ENCODE measurements around the gene AARS1. TPM values are rescaled to one million over a fixed set of nuclear protein-coding genes. Genes with fewer than 3 reads are reported as not detected.
"Not testable (repeated sequence)": the region's sequence is repeated elsewhere in the genome, so short reads cannot be mapped to it uniquely, and the experiment has no call there.

The AARS1 gene
- total RNA-seq, 4 donors from 2014 or later: 32.6 to 47.3 (median 40.6) TPM

DNA sequence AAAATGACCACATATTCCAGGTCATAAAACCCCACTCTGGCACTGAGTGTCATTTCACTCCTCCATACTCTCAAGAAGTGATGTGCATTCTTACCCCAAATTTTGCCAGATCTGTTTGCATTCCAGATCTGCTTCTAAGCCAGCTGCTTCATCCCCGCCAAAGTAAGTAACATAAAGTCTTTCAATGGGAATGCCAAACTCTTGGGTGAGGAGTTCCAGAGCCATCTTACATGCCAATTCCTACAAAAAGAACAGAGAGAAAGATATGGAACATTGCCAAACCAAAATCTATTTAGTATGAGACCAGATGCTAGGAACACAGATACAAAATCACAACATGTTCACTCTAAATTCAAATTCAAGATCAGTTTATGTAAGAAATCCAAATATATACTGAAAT is 12.9 kb downstream of the AARS1 start:
- intact Hi-C loops (cut with DNase I; ENCODE audit: low total_unique reads): no loop called here
- H3K4me3 ChIP-seq (ENCODE audit: low read depth, poor library complexity, severe bottlenecking): no peak overlapping the region
- 83 to 96% methylated on average over 1 of the region's 1 CpG for WGBS, 2 donors
- TF ChIP-seq, protein P1, sequence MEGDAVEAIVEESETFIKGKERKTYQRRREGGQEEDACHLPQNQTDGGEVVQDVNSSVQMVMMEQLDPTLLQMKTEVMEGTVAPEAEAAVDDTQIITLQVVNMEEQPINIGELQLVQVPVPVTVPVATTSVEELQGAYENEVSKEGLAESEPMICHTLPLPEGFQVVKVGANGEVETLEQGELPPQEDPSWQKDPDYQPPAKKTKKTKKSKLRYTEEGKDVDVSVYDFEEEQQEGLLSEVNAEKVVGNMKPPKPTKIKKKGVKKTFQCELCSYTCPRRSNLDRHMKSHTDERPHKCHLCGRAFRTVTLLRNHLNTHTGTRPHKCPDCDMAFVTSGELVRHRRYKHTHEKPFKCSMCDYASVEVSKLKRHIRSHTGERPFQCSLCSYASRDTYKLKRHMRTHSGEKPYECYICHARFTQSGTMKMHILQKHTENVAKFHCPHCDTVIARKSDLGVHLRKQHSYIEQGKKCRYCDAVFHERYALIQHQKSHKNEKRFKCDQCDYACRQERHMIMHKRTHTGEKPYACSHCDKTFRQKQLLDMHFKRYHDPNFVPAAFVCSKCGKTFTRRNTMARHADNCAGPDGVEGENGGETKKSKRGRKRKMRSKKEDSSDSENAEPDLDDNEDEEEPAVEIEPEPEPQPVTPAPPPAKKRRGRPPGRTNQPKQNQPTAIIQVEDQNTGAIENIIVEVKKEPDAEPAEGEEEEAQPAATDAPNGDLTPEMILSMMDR (IDR thresholded peaks at IDR 0.05): no peak
- no peak for TF ChIP-seq POLR2A (IDR thresholded peaks at IDR 0.05)
- no peak for DNase-seq (ENCODE audit: low spot score in 2 of 2)

DNA sequence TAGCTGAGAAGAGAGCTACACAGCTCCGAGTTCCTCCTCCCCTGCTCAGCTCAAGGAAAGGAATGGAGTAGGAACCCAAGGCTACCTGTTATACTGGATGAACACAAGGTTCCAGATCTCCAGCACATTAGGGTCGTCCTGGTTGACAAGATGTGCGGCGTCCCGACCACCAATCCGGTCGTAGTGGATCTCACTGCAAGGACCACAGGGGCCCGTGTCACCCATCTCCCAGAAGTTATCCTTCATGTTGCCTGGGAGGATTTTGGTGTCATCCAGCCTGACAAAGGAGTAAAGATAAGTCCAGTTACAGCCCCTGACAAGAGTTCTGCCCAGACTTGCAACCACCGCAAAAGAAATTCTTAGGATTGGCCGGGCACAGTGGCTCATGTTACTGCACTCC is 17.6 kb downstream of the AARS1 start:
- H3K4me3 ChIP-seq (ENCODE audit: low read depth, poor library complexity, severe bottlenecking): no peak overlapping the region
- no peak for DNase-seq (ENCODE audit: low spot score in 2 of 2)
- 89 to 91% methylated on average over 10 of the region's 10 CpGs for WGBS, 2 donors
- intact Hi-C loops (cut with DNase I; ENCODE audit: low total_unique reads): no loop called here
- TF ChIP-seq, protein P1 (IDR thresholded peaks at IDR 0.05): no peak
- no peak for TF ChIP-seq POLR2A (IDR thresholded peaks at IDR 0.05)

DNA sequence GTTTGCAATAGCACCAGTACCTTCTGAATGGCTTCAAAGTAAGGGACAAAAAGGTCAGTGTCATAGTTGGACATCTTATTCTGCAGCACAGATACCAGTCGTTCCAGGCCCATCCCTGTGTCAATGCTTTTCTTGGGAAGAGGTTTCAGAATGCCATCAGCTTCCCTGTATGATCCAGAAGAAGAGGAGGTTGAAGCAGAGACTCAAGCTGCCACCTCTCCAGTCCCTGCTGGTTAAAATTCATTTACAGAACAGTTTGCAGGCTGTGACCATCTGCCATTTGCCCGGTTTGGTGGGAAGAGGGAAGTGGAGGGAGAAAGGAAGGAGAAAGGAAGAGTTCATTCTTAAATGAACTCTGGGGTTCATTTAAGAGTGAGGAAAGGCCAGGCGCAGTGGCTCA is 19.1 kb downstream of the AARS1 start:
- no peak for DNase-seq (ENCODE audit: low spot score in 2 of 2)
- H3K4me3 ChIP-seq (ENCODE audit: low read depth, poor library complexity, severe bottlenecking): no peak overlapping the region
- intact Hi-C loops (cut with DNase I; ENCODE audit: low total_unique reads): no loop called here
- TF ChIP-seq POLR2A (IDR thresholded peaks at IDR 0.05): no peak
- TF ChIP-seq, protein P1 (IDR thresholded peaks at IDR 0.05): no peak
- 83 to 92% methylated on average over 3 of the region's 3 CpGs for WGBS, 2 donors

DNA sequence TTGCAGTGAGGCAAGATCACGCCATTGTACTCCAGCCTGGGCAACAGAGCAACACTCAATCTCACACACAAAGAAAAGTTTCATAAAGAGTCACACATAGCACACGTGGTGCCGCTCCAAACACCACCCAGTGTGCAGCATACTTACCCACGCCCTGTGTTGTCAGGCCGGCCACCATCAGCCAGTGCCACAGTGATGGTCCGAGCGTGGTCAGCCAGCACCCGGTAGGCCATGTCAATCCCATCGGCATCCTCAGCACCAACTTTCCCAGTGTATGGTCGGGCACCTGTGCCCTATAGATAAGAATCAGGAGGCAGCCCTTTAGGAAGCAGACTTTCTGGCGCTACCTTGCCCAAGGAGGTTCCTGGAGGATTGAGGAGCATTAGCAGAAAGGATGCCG is 19.8 kb downstream of the AARS1 start:
- WGBS, 2 donors: 86 to 97% methylated on average over 12 of the region's 12 CpGs
- no peak for DNase-seq (ENCODE audit: low spot score in 2 of 2)
- H3K4me3 ChIP-seq (ENCODE audit: low read depth, poor library complexity, severe bottlenecking): no peak overlapping the region
- TF ChIP-seq, protein P1 (IDR thresholded peaks at IDR 0.05): no peak
- no peak for TF ChIP-seq POLR2A (IDR thresholded peaks at IDR 0.05)
- intact Hi-C loops (cut with DNase I; ENCODE audit: low total_unique reads): loop anchor here (10.0 kb wide), 1 partner anchor 115 kb away; no protein-coding TSS in a partner anchor

DNA sequence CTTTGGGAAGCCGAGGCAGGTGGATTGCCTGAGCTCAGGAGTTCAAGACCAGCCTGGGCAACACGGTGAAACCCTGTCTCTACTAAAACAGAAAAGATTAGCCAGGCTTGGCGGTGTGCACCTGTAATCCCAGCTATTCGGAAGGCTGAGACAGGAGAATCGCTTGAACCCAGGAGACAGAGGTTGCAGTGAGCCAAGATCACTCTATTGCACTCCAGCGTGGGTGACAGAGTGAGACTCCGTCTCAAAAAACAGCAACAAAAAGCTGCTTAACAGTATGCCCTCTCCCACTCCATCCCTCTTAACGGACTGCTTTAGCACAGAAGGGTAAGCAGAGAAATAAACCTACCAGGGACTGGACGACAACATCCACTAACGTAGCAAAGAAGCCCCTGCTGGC is 21.4 kb downstream of the AARS1 start:
- WGBS, 2 donors: 93 to 95% methylated on average over 10 of the region's 10 CpGs
- not testable (repeated sequence) for DNase-seq (ENCODE audit: low spot score in 2 of 2); H3K4me3 ChIP-seq (ENCODE audit: low read depth, poor library complexity, severe bottlenecking)
- intact Hi-C loops (cut with DNase I; ENCODE audit: low total_unique reads): loop anchor here (10.0 kb wide), 1 partner anchor 113 kb away; no protein-coding TSS in a partner anchor

DNA sequence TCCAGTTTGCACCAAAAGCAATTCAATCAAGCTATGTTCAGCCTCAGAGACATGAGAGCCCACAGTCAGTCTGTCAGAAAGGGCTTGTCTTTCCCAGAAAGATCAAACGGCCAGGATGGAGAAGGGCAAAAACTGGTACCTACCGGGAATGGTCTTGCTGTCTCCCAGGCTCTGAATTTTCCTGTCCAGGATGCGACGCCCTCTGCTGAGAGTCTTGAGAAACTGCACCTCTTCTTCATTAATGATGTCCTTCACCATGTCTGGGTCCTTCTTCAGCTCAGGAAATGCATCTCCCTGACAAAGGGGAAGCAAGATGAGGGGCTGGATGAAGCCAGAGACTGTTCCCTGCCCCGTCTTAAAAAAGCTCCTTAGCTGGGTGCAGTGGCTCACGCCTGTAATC is 21.8 kb downstream of the AARS1 start:
- 55 to 58% methylated on average over 6 of the region's 6 CpGs for WGBS, 2 donors
- DNase-seq (ENCODE audit: low spot score in 2 of 2): no peak
- no peak overlapping the region for H3K4me3 ChIP-seq (ENCODE audit: low read depth, poor library complexity, severe bottlenecking)
- TF ChIP-seq POLR2A (IDR thresholded peaks at IDR 0.05): no peak
- TF ChIP-seq, protein P1 (IDR thresholded peaks at IDR 0.05): no peak
- intact Hi-C loops (cut with DNase I; ENCODE audit: low total_unique reads): loop anchor here (10.0 kb wide), 1 partner anchor 113 kb away; no protein-coding TSS in a partner anchor

DNA sequence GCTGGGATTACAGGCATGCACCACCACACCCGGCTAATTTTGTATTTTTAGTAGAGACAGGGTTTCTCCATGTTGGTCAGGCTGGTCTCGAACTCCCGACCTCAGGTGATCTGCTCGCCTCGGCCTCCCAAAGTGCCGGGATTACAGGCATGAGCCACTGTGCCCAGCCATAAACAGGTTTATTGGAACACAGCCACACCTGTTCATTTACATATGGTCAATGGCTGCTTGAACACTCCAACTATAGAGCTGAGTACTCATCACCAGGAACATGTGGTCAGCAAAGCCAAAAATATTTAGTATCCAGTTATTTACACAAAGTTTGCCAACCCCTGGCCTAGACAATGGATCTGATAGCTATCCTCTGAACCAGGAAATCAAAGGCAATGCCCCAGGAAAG is 29.4 kb downstream of the AARS1 start:
- intact Hi-C loops (cut with DNase I; ENCODE audit: low total_unique reads): loop anchor here (10.0 kb wide), 1 partner anchor 105 kb away; no protein-coding TSS in a partner anchor
- DNase-seq (ENCODE audit: low spot score in 2 of 2); H3K4me3 ChIP-seq (ENCODE audit: low read depth, poor library complexity, severe bottlenecking): not testable (repeated sequence)
- WGBS, 2 donors: 91 to 93% methylated on average over 6 of the region's 6 CpGs

Data from lower leg skin (tissue), 4 donors.